SK-N-MC (cell line): ENCODE results near the gene CA6.

ENCODE experiments used
- DNase-seq: peaks from one replicate; pipeline ENCODE4 v3.0.0-alpha.2; 2011; ENCODE audit warnings: low read depth, low spot score
- H3K27ac ChIP-seq: fragments of 200-600 bp; sonication (generic); 2 replicates; pipeline ENCODE4 v1.5.1; 2016; ENCODE audit warnings: mixed run types
- H3K36me3 ChIP-seq: fragments of 200-600 bp; sonication (generic); 2 replicates; pipeline ENCODE4 v1.6.1; 2017; ENCODE audit warnings: antibody characterized with exemption, low read length, mixed read lengths; ENCODE audit not compliant: insufficient read depth
- H3K4me3 ChIP-seq: fragments of 200-600 bp; sonication (generic); 2 replicates; pipeline ENCODE4 v1.5.1; 2016
- H3K9ac ChIP-seq: fragments of 200-600 bp; sonication (generic); 2 replicates; pipeline ENCODE4 v1.8.0; 2017; ENCODE audit warnings: mixed run types, mixed read lengths; ENCODE audit not compliant: insufficient read length
- H3K9me3 ChIP-seq: fragments of 200-600 bp; sonication (generic); 2 replicates; pipeline ENCODE4 v1.6.1; 2017; ENCODE audit warnings: low read depth, mild to moderate bottlenecking, antibody characterized with exemption, low read length, moderate library complexity, mixed read lengths
- EZH2 ChIP-seq: fragments of 200-600 bp; sonication (generic); IDR thresholded peaks from one replicate; pipeline ENCODE4 v1.6.1; 2017; ENCODE audit warnings: antibody characterized with exemption
- FOXP2 ChIP-seq: optimal IDR thresholded peaks from 2 replicates; pipeline ENCODE3; 2011; ENCODE audit warnings: mild to moderate bottlenecking, moderate library complexity; ENCODE audit not compliant: insufficient read depth; ENCODE audit errors: extremely low read length, control extremely low read depth
- POLR2AphosphoS5 ChIP-seq: IDR thresholded peaks from 2 replicates; pipeline ENCODE4 v1.6.1; 2012; ENCODE audit warnings: mild to moderate bottlenecking, low read depth, low read length, borderline replicate concordance

The CA6 gene

DNA sequence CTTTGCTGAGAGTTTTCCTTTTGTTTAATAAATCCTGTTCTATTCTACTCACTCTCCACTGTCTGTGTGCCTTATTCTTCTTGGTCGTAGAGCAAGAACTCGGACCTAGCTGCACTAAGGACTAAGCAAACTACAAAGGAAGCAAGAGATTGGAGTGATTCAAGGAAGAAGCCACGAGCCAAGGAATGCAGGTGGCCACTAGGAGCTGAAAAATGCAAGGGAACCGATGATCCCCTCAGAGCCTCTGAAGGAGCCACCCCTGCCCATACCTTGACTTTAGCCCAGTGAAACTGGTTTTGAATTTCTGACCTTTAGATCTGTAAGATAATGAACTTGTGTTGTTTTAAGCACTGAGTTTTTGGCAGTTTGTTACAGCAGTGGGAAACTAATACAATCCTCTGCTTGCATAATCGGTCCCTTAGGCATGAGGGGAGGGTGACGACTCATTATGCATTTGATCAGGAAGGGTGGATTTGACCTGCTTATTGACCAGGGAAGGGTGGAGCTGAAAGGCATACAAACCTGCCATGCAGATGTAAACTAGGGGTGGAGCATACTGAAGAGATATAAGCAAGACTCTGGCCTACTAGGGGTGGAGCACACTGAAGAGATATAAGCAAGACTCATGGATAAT lies 6.2 kb upstream of the CA6 start:
- Histone ChIP-seq H3K36me3 (no peaks in the 10 kb centered on the region), H3K4me3 (no peak overlapping the region), H3K27ac (no peak overlapping the region), H3K9ac (no peak overlapping the region), H3K9me3 (no peaks in the 10 kb centered on the region)
- TF ChIP-seq POLR2AphosphoS5 (no peak), FOXP2 (no peak), EZH2 (no peak)
- no peak for DNase-seq

DNA sequence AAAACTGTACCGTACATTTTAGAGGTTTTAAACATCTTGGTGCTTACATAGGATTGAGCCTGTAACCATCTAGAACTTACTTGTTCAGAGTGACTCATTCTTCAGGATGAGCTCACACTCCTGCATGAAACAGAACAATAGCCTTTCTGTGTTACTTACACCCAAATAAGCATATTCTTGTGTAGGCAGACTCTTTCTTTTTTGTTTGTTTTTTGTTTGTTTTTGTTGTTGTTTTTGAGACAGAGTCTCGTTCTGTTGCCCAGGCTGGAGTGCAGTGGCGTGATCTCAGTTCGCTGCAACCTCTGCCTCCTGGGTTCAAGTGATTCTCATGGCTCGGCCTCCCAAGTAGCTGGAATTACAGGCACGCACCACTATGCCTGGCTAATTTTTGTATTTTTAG lies 3.8 kb upstream of the CA6 start:
- H3K4me3 ChIP-seq = no peak overlapping the region
- H3K36me3 ChIP-seq = no peaks in the 10 kb centered on the region
- no peaks in the 10 kb centered on the region for H3K9me3 ChIP-seq
- no peak overlapping the region for H3K9ac ChIP-seq
- no peak for TF ChIP-seq FOXP2
- no peak for TF ChIP-seq EZH2
- TF ChIP-seq POLR2AphosphoS5 = no peak
- no peak for DNase-seq
- H3K27ac ChIP-seq = no peak overlapping the region

DNA sequence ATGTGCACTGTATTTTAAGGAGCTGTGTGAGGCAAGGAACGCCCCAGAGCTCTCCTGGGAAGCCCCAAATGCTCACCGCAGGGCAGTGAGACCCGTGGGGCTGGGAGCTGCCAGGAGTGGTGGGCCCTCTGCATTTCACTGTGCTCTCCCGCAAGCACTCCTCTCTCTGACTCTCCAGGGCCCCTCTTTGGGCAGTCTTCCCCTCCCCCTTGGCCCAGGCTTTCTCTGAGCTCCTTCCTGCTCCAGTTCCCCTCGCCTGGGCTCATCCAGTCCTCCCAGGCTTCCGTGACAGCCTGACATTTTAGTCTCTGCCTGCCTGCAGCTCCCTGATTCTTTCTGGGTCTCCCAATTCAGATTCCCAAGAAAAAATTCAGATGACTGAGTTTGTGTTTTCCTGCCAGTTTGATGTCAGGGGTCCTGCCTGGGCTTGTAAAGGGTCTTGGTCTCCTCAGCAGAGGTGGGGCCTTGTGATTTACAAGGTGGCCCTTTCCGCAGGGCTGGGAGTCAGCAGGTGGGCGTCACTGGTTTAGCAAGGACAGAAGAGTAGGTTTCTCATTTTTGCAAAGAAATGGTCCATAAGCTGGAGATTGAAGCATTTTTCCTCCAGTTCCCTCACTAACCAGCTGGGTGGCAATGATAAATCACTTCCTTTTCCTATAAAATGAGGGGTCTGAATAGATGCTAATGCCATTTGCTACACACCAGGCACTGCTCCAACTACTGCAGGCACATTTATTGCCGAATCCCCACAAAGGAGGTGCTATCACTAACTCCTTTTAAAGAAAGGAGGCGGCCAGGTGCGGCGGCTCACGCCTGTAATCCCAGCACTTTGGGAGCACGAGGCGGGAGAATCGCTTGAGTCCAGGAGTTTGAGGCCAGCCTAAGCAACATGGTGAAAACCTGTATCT lies 1.9 kb upstream of the CA6 start:
- H3K27ac ChIP-seq = peak overlapping the region; percentile 67
- no peaks in the 10 kb centered on the region for H3K36me3 ChIP-seq
- TF ChIP-seq EZH2 (no peak), FOXP2 (no peak), POLR2AphosphoS5 (no peak)
- peak overlapping the region; percentile 41; the same call in 1 of the 2 replicates for H3K4me3 ChIP-seq
- peak overlapping the region; percentile 39 for H3K9ac ChIP-seq
- DNase-seq = no peak
- no peaks in the 10 kb centered on the region for H3K9me3 ChIP-seq

DNA sequence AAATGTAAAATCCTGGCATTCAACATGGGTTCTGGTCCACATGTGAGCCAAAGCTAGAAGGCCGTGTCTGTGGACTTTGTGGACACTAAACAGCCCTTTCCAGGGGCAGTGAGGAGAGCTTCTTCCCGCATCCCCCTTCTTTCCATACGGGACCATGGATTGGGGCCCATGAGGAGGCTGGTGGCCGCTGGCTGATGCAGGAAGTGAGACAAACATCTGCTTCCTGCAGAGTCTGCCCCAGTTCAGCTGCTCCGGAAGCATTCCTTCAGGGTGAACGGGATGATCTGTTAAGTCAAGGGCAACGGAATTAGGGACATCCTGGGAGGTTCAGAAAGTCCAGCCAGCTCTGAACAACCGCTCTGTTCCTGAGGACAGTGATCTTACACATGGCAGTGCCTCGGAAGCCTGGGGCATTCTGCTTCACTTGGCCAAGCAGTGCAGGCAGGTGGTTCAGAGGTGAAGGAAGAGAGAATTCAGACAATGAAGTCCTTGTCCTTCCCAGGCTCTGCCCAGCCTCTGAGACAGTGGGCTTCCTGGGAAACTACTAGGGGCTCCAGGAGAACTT lies 1.5 kb downstream of the CA6 start:
- no peak overlapping the region for H3K4me3 ChIP-seq
- no peak overlapping the region for H3K27ac ChIP-seq
- H3K36me3 ChIP-seq = no peaks in the 10 kb centered on the region
- no peak overlapping the region for H3K9ac ChIP-seq
- H3K9me3 ChIP-seq = no peaks in the 10 kb centered on the region
- DNase-seq = no peak
- TF ChIP-seq FOXP2 (no peak), POLR2AphosphoS5 (no peak), EZH2 (no peak)

DNA sequence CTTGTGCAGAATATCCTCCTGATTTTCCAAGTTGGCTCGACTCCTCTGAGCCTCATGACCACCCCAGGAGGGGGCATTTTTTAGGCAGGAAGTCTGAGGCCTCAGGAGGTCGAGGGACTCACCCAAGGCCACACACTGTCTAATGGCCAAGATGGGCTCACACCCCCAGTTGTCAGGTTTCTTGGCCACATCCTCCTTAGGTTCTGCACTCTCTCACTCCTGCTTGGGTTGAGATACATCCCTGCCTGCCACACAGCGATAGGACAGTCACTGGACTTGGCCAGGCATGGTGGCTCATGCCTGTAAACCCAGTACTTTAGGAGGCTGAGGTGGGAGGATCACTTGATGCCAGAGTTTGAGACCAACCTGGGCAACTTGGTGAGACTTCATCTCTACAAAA lies 4.6 kb downstream of the CA6 start:
- TF ChIP-seq FOXP2 = no peak
- no peak for TF ChIP-seq EZH2
- TF ChIP-seq POLR2AphosphoS5 = no peak
- Histone ChIP-seq H3K9ac (no peak overlapping the region), H3K27ac (no peak overlapping the region), H3K36me3 (no peaks in the 10 kb centered on the region), H3K4me3 (no peak overlapping the region), H3K9me3 (no peaks in the 10 kb centered on the region)
- DNase-seq = no peak

DNA sequence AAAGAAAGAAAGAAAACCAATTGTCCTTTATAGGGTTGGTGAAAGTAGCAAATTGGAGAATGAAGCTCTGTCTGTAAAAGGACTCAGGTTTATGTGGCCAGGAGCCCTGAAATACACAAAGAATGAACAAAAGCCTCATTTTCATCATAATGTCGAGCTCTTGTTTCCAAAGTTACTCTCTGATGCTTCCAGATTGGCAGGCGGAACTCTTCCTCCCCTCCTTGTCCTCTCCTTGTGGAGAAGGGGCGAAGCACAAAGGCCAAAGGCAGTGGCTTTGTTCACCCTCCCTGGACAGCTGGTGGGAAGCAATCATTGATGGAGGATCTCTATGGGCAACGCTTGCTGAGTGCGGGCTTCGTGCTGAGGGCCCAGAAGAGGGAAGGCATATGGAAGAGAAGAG lies 5.6 kb downstream of the CA6 start:
- Histone ChIP-seq H3K9me3 (no peaks in the 10 kb centered on the region), H3K9ac (no peak overlapping the region), H3K4me3 (no peak overlapping the region), H3K36me3 (no peaks in the 10 kb centered on the region), H3K27ac (no peak overlapping the region)
- no peak for TF ChIP-seq EZH2
- no peak for TF ChIP-seq FOXP2
- TF ChIP-seq POLR2AphosphoS5 = no peak
- DNase-seq = no peak

DNA sequence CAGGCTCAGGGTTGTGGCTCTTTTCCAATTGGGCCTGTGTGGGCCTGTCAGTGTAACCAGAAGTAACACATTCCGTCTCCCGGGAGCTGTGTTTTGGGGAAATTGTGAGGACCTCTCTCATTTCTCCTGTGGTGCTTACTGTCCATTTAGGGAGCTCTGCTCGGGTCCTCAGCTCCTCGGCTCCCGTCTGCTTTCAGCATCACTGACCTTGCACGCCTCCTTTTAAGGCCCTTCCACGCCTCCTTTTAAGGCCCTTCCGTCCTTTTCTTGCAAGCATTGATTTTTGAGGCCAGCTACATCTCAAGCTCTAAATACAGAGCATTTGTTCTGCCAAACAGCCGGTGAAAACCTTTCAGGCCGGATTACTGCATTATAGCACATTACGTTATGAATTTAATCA lies 9.7 kb downstream of the CA6 start:
- Histone ChIP-seq H3K4me3 (no peak overlapping the region), H3K9me3 (no peaks in the 10 kb centered on the region), H3K9ac (no peak overlapping the region), H3K27ac (no peak overlapping the region), H3K36me3 (no peaks in the 10 kb centered on the region)
- no peak for DNase-seq
- TF ChIP-seq EZH2 (no peak), POLR2AphosphoS5 (no peak), FOXP2 (no peak)

DNA sequence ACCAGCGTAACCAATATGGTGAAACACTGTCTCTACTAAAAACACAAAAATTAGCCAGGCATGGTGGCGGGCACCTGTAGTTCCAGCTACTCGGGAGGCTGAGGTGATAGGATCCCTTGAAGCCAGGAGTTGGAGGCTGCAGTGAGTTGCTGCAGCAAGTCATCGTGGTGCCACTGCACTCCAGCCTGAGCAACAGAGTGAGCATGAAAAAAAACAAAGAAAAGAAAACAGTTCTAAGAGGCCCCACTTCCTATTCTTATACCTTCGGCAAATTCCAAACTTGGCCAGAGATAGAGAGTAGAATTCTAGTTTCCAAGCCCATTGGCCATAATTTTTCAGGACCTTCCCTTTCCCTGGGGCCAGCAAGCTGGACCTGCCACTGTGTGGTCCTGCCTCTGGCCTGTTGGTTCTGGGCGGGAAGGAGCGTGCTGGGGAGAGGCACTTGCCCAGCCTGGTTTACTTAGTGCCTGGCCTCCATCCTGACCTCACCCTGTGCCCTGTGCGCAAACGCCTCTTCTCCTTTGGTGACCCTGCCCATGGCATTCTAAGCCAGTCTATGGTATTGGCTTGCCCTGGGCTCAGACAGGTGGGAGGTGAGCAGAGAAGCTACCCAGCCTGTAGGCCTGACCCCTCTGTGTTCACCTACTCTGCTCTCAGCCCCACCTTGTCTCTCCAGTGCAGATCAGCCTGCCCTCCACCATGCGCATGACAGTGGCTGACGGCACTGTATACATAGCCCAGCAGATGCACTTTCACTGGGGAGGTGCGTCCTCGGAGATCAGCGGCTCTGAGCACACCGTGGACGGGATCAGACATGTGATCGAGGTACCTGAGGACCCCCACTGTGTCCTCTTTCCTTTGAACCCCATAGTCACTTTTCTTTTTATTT lies 11.0 kb downstream of the CA6 start:
- Histone ChIP-seq H3K9me3 (no peaks in the 10 kb centered on the region), H3K36me3 (no peaks in the 10 kb centered on the region), H3K9ac (no peak overlapping the region), H3K27ac (no peak overlapping the region), H3K4me3 (no peak overlapping the region)
- no peak for TF ChIP-seq FOXP2
- TF ChIP-seq EZH2 = no peak
- TF ChIP-seq POLR2AphosphoS5 = no peak
- DNase-seq = no peak
